Mesenchymal stem cell (in vitro differentiated cells and primary cell): ENCODE data around the gene TNFAIP8.

Experiments
- DNase-seq: peaks from one replicate; pipeline ENCODE4 v3.0.0-alpha.2; 2013
- H2AFZ ChIP-seq: one replicate; pipeline ENCODE4 v1.6.1; 2013; ENCODE audit warnings: low read depth, mild to moderate bottlenecking, control low read depth, inconsistent platforms, low read length, moderate library complexity
- H2AK5ac ChIP-seq: 2 replicates; pipeline ENCODE4 v1.6.1; 2013; ENCODE audit warnings: low read length, moderate library complexity, mild to moderate bottlenecking, inconsistent platforms; ENCODE audit not compliant: severe bottlenecking
- H2BK120ac ChIP-seq: one replicate; pipeline ENCODE4 v1.6.1; 2013; ENCODE audit warnings: low read depth, mild to moderate bottlenecking, inconsistent platforms, low read length, moderate library complexity
- H2BK12ac ChIP-seq, 2 experiments: one replicate each; pipeline ENCODE4 v1.6.1; 2013; ENCODE audit warnings: inconsistent platforms in 2 of 2, low read length in 2 of 2, mild to moderate bottlenecking in 2 of 2, moderate library complexity in 2 of 2, control low read depth in 1 of 2
- H2BK15ac ChIP-seq: one replicate; pipeline ENCODE4 v1.6.1; 2013; ENCODE audit warnings: mild to moderate bottlenecking, low read depth, inconsistent platforms; ENCODE audit not compliant: poor library complexity, severe bottlenecking
- H2BK5ac ChIP-seq: 2 replicates; pipeline ENCODE4 v1.6.1; 2013; ENCODE audit warnings: low read depth, mild to moderate bottlenecking, low read length, control low read depth, inconsistent platforms; ENCODE audit not compliant: poor library complexity, severe bottlenecking
- H3K14ac ChIP-seq, 2 experiments: one replicate each; pipeline ENCODE4 v1.6.1; 2013; ENCODE audit warnings: inconsistent platforms in 2 of 2, low read length in 2 of 2, control low read depth in 1 of 2, mild to moderate bottlenecking in 1 of 2, moderate library complexity in 1 of 2
- H3K18ac ChIP-seq, 2 experiments: one replicate each; pipeline ENCODE4 v1.6.1; 2013; ENCODE audit warnings: inconsistent platforms in 2 of 2, low read length in 2 of 2, control low read depth in 1 of 2, low read depth in 1 of 2, mild to moderate bottlenecking in 1 of 2
- H3K23ac ChIP-seq, 2 experiments: one replicate each; pipeline ENCODE4 v1.6.1; 2013; ENCODE audit warnings: inconsistent platforms in 2 of 2, low read length in 2 of 2, mild to moderate bottlenecking in 2 of 2, moderate library complexity in 2 of 2, control low read depth in 1 of 2
- H3K27ac ChIP-seq: 2 replicates; pipeline ENCODE4 v1.5.1; 2013; ENCODE audit warnings: mild to moderate bottlenecking, moderate library complexity, low read length, control low read depth, inconsistent platforms; ENCODE audit not compliant: poor library complexity, severe bottlenecking
- H3K27me3 ChIP-seq, 2 experiments: 2 replicates each; pipeline versions ENCODE4 v1.6.1 to v1.7.0; 2013; ENCODE audit warnings: low read length in 2 of 2, mild to moderate bottlenecking in 2 of 2, moderate library complexity in 2 of 2, control low read depth in 1 of 2, inconsistent platforms in 1 of 2; ENCODE audit not compliant: control insufficient read depth in 1 of 2, insufficient read depth in 1 of 2
- H3K36me3 ChIP-seq, 2 experiments: 2 replicates each; pipeline versions ENCODE4 v1.6.1 to v1.7.0; 2013; ENCODE audit warnings: low read length in 2 of 2, control low read depth in 1 of 2, inconsistent platforms in 1 of 2, low read depth in 1 of 2, mild to moderate bottlenecking in 1 of 2; ENCODE audit not compliant: insufficient read depth in 2 of 2, control insufficient read depth in 1 of 2
- H3K4ac ChIP-seq, 2 experiments: one replicate each; pipeline ENCODE4 v1.6.1; 2013; ENCODE audit warnings: inconsistent platforms in 2 of 2, low read length in 2 of 2, mild to moderate bottlenecking in 2 of 2, moderate library complexity in 2 of 2, control low read depth in 1 of 2, low read depth in 1 of 2
- H3K4me1 ChIP-seq: 2 replicates; pipeline ENCODE4 v1.6.1; 2013; ENCODE audit warnings: low read depth, low read length, control low read depth; ENCODE audit not compliant: control insufficient read depth, insufficient read depth
- H3K4me2 ChIP-seq: 2 replicates; pipeline ENCODE4 v1.6.1; 2013; ENCODE audit warnings: low read length, mild to moderate bottlenecking, inconsistent platforms; ENCODE audit not compliant: poor library complexity, severe bottlenecking
- H3K4me3 ChIP-seq, 2 experiments: 2 replicates each; pipeline versions ENCODE4 v1.5.1 to v1.7.0; 2013; ENCODE audit warnings: low read length in 2 of 2, mild to moderate bottlenecking in 2 of 2, control low read depth in 1 of 2, low read depth in 1 of 2; ENCODE audit not compliant: insufficient read depth in 1 of 2
- H3K79me1 ChIP-seq: replicated peaks from 2 replicates; pipeline ENCODE4 v1.6.1; 2013; ENCODE audit warnings: mild to moderate bottlenecking, control low read depth, low read length, inconsistent platforms; ENCODE audit not compliant: poor library complexity, severe bottlenecking
- H3K9ac ChIP-seq: 2 replicates; pipeline ENCODE4 v1.7.0; 2013; ENCODE audit warnings: mild to moderate bottlenecking, low read length, moderate library complexity
- H3K9me3 ChIP-seq: 2 replicates; pipeline ENCODE4 v1.7.0; 2013; ENCODE audit warnings: mild to moderate bottlenecking, low read length; ENCODE audit not compliant: control insufficient read depth
- H4K8ac ChIP-seq: one replicate; pipeline ENCODE4 v1.6.1; 2013; ENCODE audit warnings: inconsistent platforms, mild to moderate bottlenecking, low read length, moderate library complexity
- H4K91ac ChIP-seq: one replicate; pipeline ENCODE4 v1.6.1; 2013; ENCODE audit warnings: mild to moderate bottlenecking, low read length, inconsistent platforms
- WGBS: methylation state at CpG from one replicate; pipeline ENCODE4 v1.1.7; 2013; ENCODE audit warnings: mixed read lengths; 5-methylcytosine and 5-hydroxymethylcytosine counted together

The TNFAIP8 gene

DNA sequence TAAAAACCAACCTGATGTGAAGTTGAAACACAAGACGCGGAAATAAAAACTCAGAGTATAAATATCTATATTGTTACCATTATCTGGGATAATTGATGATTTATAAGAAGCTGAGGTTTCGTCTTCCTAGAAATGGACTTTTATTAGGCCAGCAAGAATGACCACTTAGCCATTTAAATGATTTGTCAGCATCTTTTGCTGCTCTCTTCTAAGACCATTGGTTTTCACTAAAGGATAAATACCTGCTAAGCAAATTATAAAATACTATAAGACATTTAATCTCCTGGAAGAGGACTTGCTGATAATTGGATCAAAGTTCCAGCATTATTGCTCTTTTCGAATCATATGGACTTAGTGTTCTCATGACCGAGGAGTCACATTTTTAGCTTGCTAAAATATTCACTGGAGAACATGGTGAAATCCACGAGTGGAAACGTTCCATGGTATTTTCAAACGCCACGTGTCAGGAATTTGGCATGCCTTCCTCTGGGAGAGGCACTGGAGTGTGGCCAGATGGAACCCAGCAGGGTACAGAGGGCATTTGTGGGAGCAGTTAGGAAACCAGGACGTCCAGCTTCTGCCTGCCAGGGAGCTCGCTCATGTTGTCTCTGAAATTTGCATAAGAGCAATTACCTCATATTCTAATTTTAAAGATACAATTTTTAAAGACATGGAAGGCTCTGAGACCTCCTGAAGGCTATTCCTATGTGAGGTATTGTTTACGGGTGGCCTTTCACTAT, 43.1 kb downstream of the TNFAIP8 start:
- H3K4me3 ChIP-seq, result peak overlapping the region in 1 of 2 experiments; percentile 3
- no peak overlapping the region for H3K4ac ChIP-seq
- no peak overlapping the region for H3K4me2 ChIP-seq
- no peak overlapping the region for H2BK5ac ChIP-seq
- H2BK120ac ChIP-seq, result no peak overlapping the region
- peak overlapping the region; percentile 91 for H3K27ac ChIP-seq
- peaks cover 7% of the 10 kb centered on the region for H3K79me1 ChIP-seq
- no peak overlapping the region for H3K23ac ChIP-seq
- H3K4me1 ChIP-seq, result peaks cover 7% of the 10 kb centered on the region
- peak overlapping the region in 1 of 2 experiments; percentile 6 for H2BK12ac ChIP-seq
- no peak overlapping the region for H2AK5ac ChIP-seq
- 86% methylated on average over 7 of the region's 12 CpGs for WGBS
- H2AFZ ChIP-seq, result no peak overlapping the region
- H3K18ac ChIP-seq, result no peak overlapping the region
- H3K14ac ChIP-seq, result no peak overlapping the region
- DNase-seq, result no peak
- peak overlapping the region; percentile 43 for H3K9ac ChIP-seq
- H4K8ac ChIP-seq, result no peak overlapping the region
- peaks cover 0 to 6% of the 10 kb centered on the region in 2 experiments for H3K36me3 ChIP-seq
- H4K91ac ChIP-seq, result no peak overlapping the region
- H3K27me3 ChIP-seq, result no peaks in the 10 kb centered on the region
- no peaks in the 10 kb centered on the region for H3K9me3 ChIP-seq
- H2BK15ac ChIP-seq, result no peak overlapping the region

GRCh38 chr5:119400245-119400644, 44.4 kb downstream of the TNFAIP8 start:
- H3K79me1 ChIP-seq, result peaks cover 5% of the 10 kb centered on the region
- no peak overlapping the region for H3K9ac ChIP-seq
- DNase-seq, result no peak
- H2AK5ac ChIP-seq, result peak overlapping the region; percentile 25
- no peak overlapping the region for H2BK15ac ChIP-seq
- no peaks in the 10 kb centered on the region for H3K27me3 ChIP-seq
- H3K9me3 ChIP-seq, result no peaks in the 10 kb centered on the region
- H2BK12ac ChIP-seq, result no peak overlapping the region
- no peak overlapping the region for H2AFZ ChIP-seq
- no peak overlapping the region for H2BK120ac ChIP-seq
- H3K27ac ChIP-seq, result peak overlapping the region; percentile 91
- no peak overlapping the region for H3K23ac ChIP-seq
- H3K4me2 ChIP-seq, result no peak overlapping the region
- peaks cover 0 to 4% of the 10 kb centered on the region in 2 experiments for H3K36me3 ChIP-seq
- no peak overlapping the region for H4K91ac ChIP-seq
- H4K8ac ChIP-seq, result no peak overlapping the region
- no peak overlapping the region for H3K4me3 ChIP-seq
- H3K4me1 ChIP-seq, result peaks cover 7% of the 10 kb centered on the region
- 70% methylated on average over 2 of the region's 2 CpGs for WGBS
- H3K4ac ChIP-seq, result no peak overlapping the region
- no peak overlapping the region for H3K18ac ChIP-seq
- no peak overlapping the region for H3K14ac ChIP-seq
- no peak overlapping the region for H2BK5ac ChIP-seq

DNA sequence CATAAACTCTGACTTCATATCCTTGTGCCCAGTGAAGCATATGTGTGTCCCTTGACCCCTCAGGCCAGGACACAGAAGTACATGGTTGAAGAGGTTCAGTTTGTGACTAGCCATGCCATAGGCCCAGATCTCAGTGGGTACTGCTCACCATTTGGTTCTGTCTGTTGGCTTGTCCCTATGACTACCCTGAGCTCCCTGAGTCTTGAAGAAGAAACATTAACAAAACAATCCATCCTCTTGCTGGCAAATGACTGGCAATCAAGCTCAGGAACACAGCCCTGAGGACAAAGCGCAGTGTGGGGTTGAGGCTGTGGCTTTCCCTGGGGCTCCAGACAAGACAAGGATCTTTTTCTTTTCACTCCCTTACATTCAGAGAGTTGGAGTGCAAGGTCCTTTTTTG, 46.3 kb downstream of the TNFAIP8 start:
- no peak overlapping the region for H3K27ac ChIP-seq
- H2AFZ ChIP-seq, result no peak overlapping the region
- no peaks in the 10 kb centered on the region for H3K27me3 ChIP-seq
- no peak overlapping the region for H2BK15ac ChIP-seq
- H3K4ac ChIP-seq, result no peak overlapping the region
- no peak overlapping the region for H2BK5ac ChIP-seq
- no peak for DNase-seq
- no peak overlapping the region for H3K4me3 ChIP-seq
- no peaks in the 10 kb centered on the region for H3K36me3 ChIP-seq
- peaks cover 7% of the 10 kb centered on the region for H3K4me1 ChIP-seq
- H4K8ac ChIP-seq, result no peak overlapping the region
- WGBS, result 100% methylated on average over 1 of the region's 1 CpG
- H3K9ac ChIP-seq, result no peak overlapping the region
- H3K79me1 ChIP-seq, result no peaks in the 10 kb centered on the region
- H2BK12ac ChIP-seq, result no peak overlapping the region
- H2AK5ac ChIP-seq, result no peak overlapping the region
- H3K18ac ChIP-seq, result no peak overlapping the region
- H3K23ac ChIP-seq, result no peak overlapping the region
- H3K14ac ChIP-seq, result no peak overlapping the region
- H3K4me2 ChIP-seq, result no peak overlapping the region
- H3K9me3 ChIP-seq, result no peaks in the 10 kb centered on the region
- no peak overlapping the region for H4K91ac ChIP-seq
- no peak overlapping the region for H2BK120ac ChIP-seq

DNA sequence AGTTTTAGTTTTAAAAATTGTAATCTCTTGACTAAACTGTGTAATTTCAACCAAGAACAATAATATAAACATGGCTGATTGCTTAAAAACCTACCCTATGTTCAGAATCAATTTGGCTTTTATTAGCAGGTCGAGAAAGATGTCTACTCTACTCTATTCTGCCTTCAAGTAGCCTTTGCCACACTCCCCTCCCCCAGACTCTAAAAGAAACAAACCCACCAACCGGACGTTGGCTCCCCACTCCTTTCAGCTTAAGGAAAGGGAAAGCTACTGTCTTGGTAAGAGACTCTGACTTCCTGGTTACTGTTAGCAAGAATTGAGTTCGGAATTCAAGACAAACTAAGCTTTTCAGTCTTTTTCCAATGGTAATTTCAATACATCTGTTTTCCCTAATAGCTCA, 46.7 kb downstream of the TNFAIP8 start:
- H3K14ac ChIP-seq, result no peak overlapping the region

More for the DNA sequence above, 46.7 kb downstream of the TNFAIP8 start:
- Histone ChIP-seq H3K36me3 (no peaks in the 10 kb centered on the region), H4K91ac (no peak overlapping the region), H3K79me1 (no peaks in the 10 kb centered on the region), H3K18ac (no peak overlapping the region), H2BK5ac (no peak overlapping the region), H3K4ac (no peak overlapping the region), H2BK12ac (peak overlapping the region in 1 of 2 experiments; percentile 33), H2AK5ac (no peak overlapping the region), H3K23ac (no peak overlapping the region), H3K4me1 (peaks cover 7% of the 10 kb centered on the region), H3K4me2 (no peak overlapping the region), H2AFZ (no peak overlapping the region), H3K27me3 (no peaks in the 10 kb centered on the region), H4K8ac (no peak overlapping the region), H2BK120ac (no peak overlapping the region), H3K9me3 (no peaks in the 10 kb centered on the region), H3K9ac (no peak overlapping the region), H3K27ac (no peak overlapping the region), H3K4me3 (no peak overlapping the region), H2BK15ac (no peak overlapping the region)
- DNase-seq, result no peak
- WGBS, result 59% methylated on average over 3 of the region's 4 CpGs
